Measurements from ENCODE around the gene RIPK4. TPM values are rescaled to one million over a fixed set of nuclear protein-coding genes. Genes with fewer than 3 reads are reported as not detected.

Gene RIPK4
- total and polyA plus RNA-seq, 2 donors (not counting 1 experiment from before 2014, with no cell fraction given), result not detected

GRCh38 chr21:41701749-41702148, 65.1 kb downstream of the RIPK4 start:
- H3K4me1 Mint-ChIP-seq, result no peaks in the 10 kb centered on the region
- ChIA-PET POLR2A (no interaction called here), CTCF (no interaction called here)
- DNase-seq (no peak), ATAC-seq (ENCODE audit: low read depth) (no peak)
- Histone ChIP-seq H3K4me2 (replicated peaks; ENCODE audit: low read depth, low read length, poor library complexity, severe bottlenecking) (no peak overlapping the region), H3K36me3 (replicated peaks in 1 of 2; ENCODE audit: control extremely low read depth in 1 of 2, control insufficient read depth in 1 of 2, extremely low read depth in 1 of 2, insufficient read depth in 2 of 2, low read length in 1 of 2) (no peaks in the 10 kb centered on the region), H3K27ac (ENCODE audit: low read length in 2 of 2) (no peak overlapping the region), H2AFZ (ENCODE audit: insufficient read depth, low read depth, low read length, poor library complexity, severe bottlenecking) (no peak overlapping the region), H3K4me3 (ENCODE audit: control extremely low read depth in 1 of 5, extremely low read depth in 1 of 5, insufficient read depth in 1 of 5, low read depth in 2 of 5, low read length in 4 of 5) (no peak overlapping the region), H3K79me2 (ENCODE audit: control insufficient read depth, insufficient read depth, low read length) (no peaks in the 10 kb centered on the region), H3K4me1 (ENCODE audit: control insufficient read depth in 2 of 2, insufficient read depth in 2 of 2, low read length in 2 of 2) (no peaks in the 10 kb centered on the region), H3K9me3 (ENCODE audit: control extremely low read depth in 1 of 3, control insufficient read depth in 2 of 3, insufficient read depth in 1 of 3, low read length in 2 of 3) (peaks cover 0 to 30% (median 0%) of the 10 kb centered on the region in 3 donors), H3K9ac (ENCODE audit: low read length) (no peak overlapping the region), H4K20me1 (ENCODE audit: control insufficient read depth, insufficient read depth, low read length, poor library complexity, severe bottlenecking) (no peaks in the 10 kb centered on the region), H3K27me3 (replicated peaks in 1 of 4; ENCODE audit: control extremely low read depth in 1 of 4, control insufficient read depth in 3 of 4, insufficient read depth in 4 of 4, low read length in 3 of 4) (no peaks in the 10 kb centered on the region)
- H3K9me3 Mint-ChIP-seq (ENCODE audit: insufficient read depth), result peaks cover 3% of the 10 kb centered on the region
- H3K4me3 Mint-ChIP-seq, result no peak overlapping the region
- WGBS (ENCODE audit: insufficient coverage), result 93% methylated on average over 10 of the region's 10 CpGs
- peaks cover 29% of the 10 kb centered on the region for H3K27me3 Mint-ChIP-seq
- intact Hi-C loops (cut with micrococcal nuclease), result no loop called here
- TF ChIP-seq CTCF (IDR thresholded peaks at IDR 0.05) (no peak), EZH2 (IDR thresholded peaks at IDR 0.05; ENCODE audit: borderline replicate concordance, insufficient read depth, low read depth, low read length, poor library complexity, severe bottlenecking) (no peak)
- no peak overlapping the region for H3K27ac Mint-ChIP-seq

GRCh38 chr21:41699311-41699710, 67.5 kb downstream of the RIPK4 start:
- Histone ChIP-seq H3K4me2 (replicated peaks; ENCODE audit: low read depth, low read length, poor library complexity, severe bottlenecking) (no peak overlapping the region), H3K9me3 (ENCODE audit: control extremely low read depth in 1 of 3, control insufficient read depth in 2 of 3, insufficient read depth in 1 of 3, low read length in 2 of 3) (peaks cover 0 to 17% (median 0%) of the 10 kb centered on the region in 3 donors), H3K36me3 (replicated peaks in 1 of 2; ENCODE audit: control extremely low read depth in 1 of 2, control insufficient read depth in 1 of 2, extremely low read depth in 1 of 2, insufficient read depth in 2 of 2, low read length in 1 of 2) (no peaks in the 10 kb centered on the region), H3K27ac (ENCODE audit: low read length in 2 of 2) (no peak overlapping the region), H3K79me2 (ENCODE audit: control insufficient read depth, insufficient read depth, low read length) (no peaks in the 10 kb centered on the region), H4K20me1 (ENCODE audit: control insufficient read depth, insufficient read depth, low read length, poor library complexity, severe bottlenecking) (no peaks in the 10 kb centered on the region), H2AFZ (ENCODE audit: insufficient read depth, low read depth, low read length, poor library complexity, severe bottlenecking) (no peak overlapping the region), H3K9ac (ENCODE audit: low read length) (no peak overlapping the region), H3K4me3 (ENCODE audit: control extremely low read depth in 1 of 5, extremely low read depth in 1 of 5, insufficient read depth in 1 of 5, low read depth in 2 of 5, low read length in 4 of 5) (no peak overlapping the region), H3K27me3 (replicated peaks in 1 of 4; ENCODE audit: control extremely low read depth in 1 of 4, control insufficient read depth in 3 of 4, insufficient read depth in 4 of 4, low read length in 3 of 4) (no peaks in the 10 kb centered on the region), H3K4me1 (ENCODE audit: control insufficient read depth in 2 of 2, insufficient read depth in 2 of 2, low read length in 2 of 2) (no peaks in the 10 kb centered on the region)
- WGBS (ENCODE audit: insufficient coverage), result 86% methylated on average over 10 of the region's 10 CpGs
- Mint-ChIP-seq H3K9me3 (ENCODE audit: insufficient read depth) (no peaks in the 10 kb centered on the region), H3K4me3 (no peak overlapping the region), H3K27ac (no peak overlapping the region), H3K27me3 (peaks cover 26% of the 10 kb centered on the region), H3K4me1 (no peaks in the 10 kb centered on the region)
- CTCF ChIA-PET, result no interaction called here
- TF ChIP-seq CTCF (IDR thresholded peaks at IDR 0.05), result no peak
- no peak for TF ChIP-seq EZH2 (IDR thresholded peaks at IDR 0.05; ENCODE audit: borderline replicate concordance, insufficient read depth, low read depth, low read length, poor library complexity, severe bottlenecking)
- no peak for DNase-seq
- no peak for ATAC-seq (ENCODE audit: low read depth)
- intact Hi-C loops (cut with micrococcal nuclease), result no loop called here
- POLR2A ChIA-PET, result no interaction called here

Data from B cell (primary cell).